ENCODE results near the gene HAO1. TPM values are rescaled to one million over a fixed set of nuclear protein-coding genes. Genes with fewer than 3 reads are reported as not detected.
"Not testable (repeated sequence)": the region's sequence is repeated elsewhere in the genome, so short reads cannot be mapped to it uniquely, and the experiment has no call there.

The HAO1 gene
- total and polyA plus RNA-seq, 2 experiments from 2014 or later: 1.7 to 2.7 TPM

- TF ChIP-seq EZH2phosphoT487 (IDR thresholded peaks at IDR 0.05; ENCODE audit: low read depth, severe bottlenecking, unreplicated experiment): no peak
- no peak for TF ChIP-seq CTCF (IDR thresholded peaks at IDR 0.05; ENCODE audit: poor library complexity)
- TF ChIP-seq EZH2 (IDR thresholded peaks at IDR 0.05; ENCODE audit: borderline replicate concordance): no peak
- H3K27ac ChIP-seq: no peak overlapping the region
- no peaks in the 10 kb centered on the region for H3K9me3 ChIP-seq (ENCODE audit: low read depth)
- no peaks in the 10 kb centered on the region for H3K27me3 ChIP-seq
- no peaks in the 10 kb centered on the region for H3K4me1 ChIP-seq (ENCODE audit: insufficient read depth)
- H2AFZ ChIP-seq: no peak overlapping the region
- WGBS (ENCODE audit: low lambda C conversion rate, missing lambda C conversion rate): 83% methylated on average over 4 of the region's 4 CpGs
- no peaks in the 10 kb centered on the region for H4K20me1 ChIP-seq (ENCODE audit: insufficient read depth, poor library complexity, severe bottlenecking)
- H3K9me2 ChIP-seq (replicated peaks; ENCODE audit: insufficient read depth): no peaks in the 10 kb centered on the region
- H3K4me2 ChIP-seq: no peak overlapping the region
- DNase-seq (ENCODE audit: low spot score): no peak
- H3K36me3 ChIP-seq (replicated peaks; ENCODE audit: insufficient read depth, low read depth): no peaks in the 10 kb centered on the region
- H3K79me2 ChIP-seq: no peaks in the 10 kb centered on the region
- no peak overlapping the region for H3K4me3 ChIP-seq
Observed at GRCh38 chr20:7967199-7967844, 27.1 kb upstream of the HAO1 start.

- Histone ChIP-seq H3K9me3 (ENCODE audit: low read depth) (no peaks in the 10 kb centered on the region), H3K27me3 (no peaks in the 10 kb centered on the region), H3K4me2 (no peak overlapping the region), H3K36me3 (replicated peaks; ENCODE audit: insufficient read depth, low read depth) (no peaks in the 10 kb centered on the region), H4K20me1 (ENCODE audit: insufficient read depth, poor library complexity, severe bottlenecking) (no peaks in the 10 kb centered on the region), H3K79me2 (no peaks in the 10 kb centered on the region), H3K27ac (no peak overlapping the region), H2AFZ (no peak overlapping the region), H3K4me3 (no peak overlapping the region), H3K9me2 (replicated peaks; ENCODE audit: insufficient read depth) (no peaks in the 10 kb centered on the region), H3K4me1 (ENCODE audit: insufficient read depth) (no peaks in the 10 kb centered on the region)
- WGBS (ENCODE audit: low lambda C conversion rate, missing lambda C conversion rate): 50% methylated on average over 3 of the region's 3 CpGs
- TF ChIP-seq EZH2 (IDR thresholded peaks at IDR 0.05; ENCODE audit: borderline replicate concordance) (no peak), EZH2phosphoT487 (IDR thresholded peaks at IDR 0.05; ENCODE audit: low read depth, severe bottlenecking, unreplicated experiment) (no peak), CTCF (IDR thresholded peaks at IDR 0.05; ENCODE audit: poor library complexity) (no peak)
- no peak for DNase-seq (ENCODE audit: low spot score)
Observed at GRCh38 chr20:7966176-7966575, 25.9 kb upstream of the HAO1 start.

- Histone ChIP-seq H3K9me2 (replicated peaks; ENCODE audit: insufficient read depth) (no peaks in the 10 kb centered on the region), H3K4me3 (no peak overlapping the region), H3K27me3 (no peaks in the 10 kb centered on the region), H3K9me3 (ENCODE audit: low read depth) (no peaks in the 10 kb centered on the region), H3K4me1 (ENCODE audit: insufficient read depth) (no peaks in the 10 kb centered on the region), H3K4me2 (no peak overlapping the region), H3K27ac (no peak overlapping the region), H3K79me2 (no peaks in the 10 kb centered on the region), H2AFZ (no peak overlapping the region), H4K20me1 (ENCODE audit: insufficient read depth, poor library complexity, severe bottlenecking) (no peaks in the 10 kb centered on the region), H3K36me3 (replicated peaks; ENCODE audit: insufficient read depth, low read depth) (no peaks in the 10 kb centered on the region)
- 52% methylated on average over 1 of the region's 1 CpG for WGBS (ENCODE audit: low lambda C conversion rate, missing lambda C conversion rate)
- TF ChIP-seq EZH2phosphoT487 (IDR thresholded peaks at IDR 0.05; ENCODE audit: low read depth, severe bottlenecking, unreplicated experiment): no peak
- TF ChIP-seq CTCF (IDR thresholded peaks at IDR 0.05; ENCODE audit: poor library complexity): no peak
- TF ChIP-seq EZH2 (IDR thresholded peaks at IDR 0.05; ENCODE audit: borderline replicate concordance): no peak
- no peak for DNase-seq (ENCODE audit: low spot score)
Observed at GRCh38 chr20:7959484-7959883, 19.2 kb upstream of the HAO1 start.

GRCh38 chr20:7956561-7956960 lies 16.3 kb upstream of the HAO1 start:
- not testable (repeated sequence) for H3K4me2 ChIP-seq; H3K79me2 ChIP-seq; H3K36me3 ChIP-seq (replicated peaks; ENCODE audit: insufficient read depth, low read depth); H4K20me1 ChIP-seq (ENCODE audit: insufficient read depth, poor library complexity, severe bottlenecking); H2AFZ ChIP-seq; H3K27ac ChIP-seq; DNase-seq (ENCODE audit: low spot score); H3K4me1 ChIP-seq (ENCODE audit: insufficient read depth); H3K27me3 ChIP-seq; H3K9me3 ChIP-seq (ENCODE audit: low read depth); H3K9me2 ChIP-seq (replicated peaks; ENCODE audit: insufficient read depth); H3K4me3 ChIP-seq
- WGBS (ENCODE audit: low lambda C conversion rate, missing lambda C conversion rate): 67% methylated on average over 9 of the region's 9 CpGs
